ENCODE results near the gene KCNMA1. TPM values are rescaled to one million over a fixed set of nuclear protein-coding genes. Genes with fewer than 3 reads are reported as not detected.
A peak's percentile ranks its signal among the peaks of the same experiment; 100 is the strongest.

Gene KCNMA1
- total and polyA plus RNA-seq, 10 of the 15 experiments (the other 5 are each of a cell fraction or from before 2014, with no cell fraction given) = 8.5 to 77.0 (median 21.3) TPM

DNA sequence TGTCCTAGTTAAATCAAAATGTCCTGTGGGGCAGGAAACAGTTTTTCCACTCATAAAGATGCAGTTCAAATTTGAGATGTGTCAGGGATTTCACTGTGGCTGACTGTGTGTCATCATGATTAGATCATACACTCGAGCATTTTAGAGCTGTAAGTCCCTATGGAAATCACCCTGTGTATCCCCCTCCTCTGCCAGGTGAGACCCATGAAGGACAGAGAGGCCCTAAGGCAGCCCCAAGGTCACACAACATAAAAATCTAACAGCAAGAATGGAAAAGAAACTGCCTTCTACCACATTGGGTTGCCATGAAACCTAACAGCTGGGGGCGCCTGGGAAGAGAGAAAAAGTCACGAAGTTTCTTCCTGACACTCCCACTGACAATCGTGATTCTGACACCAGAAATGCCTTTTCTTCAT, 135.8 kb downstream of the KCNMA1 start (continued):
- TF ChIP-seq, protein P1, sequence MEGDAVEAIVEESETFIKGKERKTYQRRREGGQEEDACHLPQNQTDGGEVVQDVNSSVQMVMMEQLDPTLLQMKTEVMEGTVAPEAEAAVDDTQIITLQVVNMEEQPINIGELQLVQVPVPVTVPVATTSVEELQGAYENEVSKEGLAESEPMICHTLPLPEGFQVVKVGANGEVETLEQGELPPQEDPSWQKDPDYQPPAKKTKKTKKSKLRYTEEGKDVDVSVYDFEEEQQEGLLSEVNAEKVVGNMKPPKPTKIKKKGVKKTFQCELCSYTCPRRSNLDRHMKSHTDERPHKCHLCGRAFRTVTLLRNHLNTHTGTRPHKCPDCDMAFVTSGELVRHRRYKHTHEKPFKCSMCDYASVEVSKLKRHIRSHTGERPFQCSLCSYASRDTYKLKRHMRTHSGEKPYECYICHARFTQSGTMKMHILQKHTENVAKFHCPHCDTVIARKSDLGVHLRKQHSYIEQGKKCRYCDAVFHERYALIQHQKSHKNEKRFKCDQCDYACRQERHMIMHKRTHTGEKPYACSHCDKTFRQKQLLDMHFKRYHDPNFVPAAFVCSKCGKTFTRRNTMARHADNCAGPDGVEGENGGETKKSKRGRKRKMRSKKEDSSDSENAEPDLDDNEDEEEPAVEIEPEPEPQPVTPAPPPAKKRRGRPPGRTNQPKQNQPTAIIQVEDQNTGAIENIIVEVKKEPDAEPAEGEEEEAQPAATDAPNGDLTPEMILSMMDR (IDR thresholded peaks at IDR 0.05 in 2 of 3, conservative IDR thresholded peaks at IDR 0.05 in 1 of 3; ENCODE audit: control insufficient read depth in 2 of 3, extremely low read depth in 1 of 3, insufficient read depth in 1 of 3, low read depth in 3 of 3, low read length in 3 of 3) = no peak
- TF ChIP-seq MTA3 (IDR thresholded peaks at IDR 0.05; ENCODE audit: borderline replicate concordance, low read length) = no peak

DNA sequence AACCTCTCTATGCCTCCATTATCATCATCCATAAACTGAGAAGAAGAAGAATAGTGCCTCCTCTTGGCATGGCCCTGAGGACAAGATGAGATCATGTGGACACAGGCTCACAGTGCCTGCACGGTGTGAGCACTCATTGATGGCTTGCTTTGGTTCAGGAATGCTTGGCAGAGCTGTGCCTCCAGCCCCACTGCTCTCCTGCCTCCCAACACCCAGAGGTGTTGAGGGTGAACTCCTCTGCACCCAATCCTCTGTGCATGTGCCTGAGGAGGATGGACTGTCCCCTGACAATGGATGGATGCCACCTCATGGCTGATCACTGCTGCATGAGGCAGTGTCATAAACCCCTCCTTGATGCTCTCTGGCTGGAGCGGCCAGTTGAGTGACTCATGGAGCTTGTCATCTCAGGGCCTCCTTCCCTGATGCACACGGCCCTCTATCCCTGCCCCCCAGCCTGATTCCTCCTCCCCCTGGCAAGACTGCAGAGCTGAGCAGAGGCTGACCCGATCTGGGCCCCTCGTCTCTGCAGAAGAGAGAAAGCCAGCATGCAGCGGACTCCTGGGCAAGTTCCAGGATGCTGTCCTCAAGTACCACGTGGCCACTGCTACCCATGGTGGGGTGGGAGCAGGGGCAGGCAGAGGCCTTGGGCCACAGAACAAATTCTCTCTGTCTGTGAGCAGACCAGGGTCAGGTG, 136.3 kb downstream of the KCNMA1 start:
- Histone ChIP-seq H3K9ac (ENCODE audit: control insufficient read depth, insufficient read depth, low read length) (no peak overlapping the region), H4K20me1 (ENCODE audit: control insufficient read depth, insufficient read depth) (no peaks in the 10 kb centered on the region), H3K4me2 (ENCODE audit: control insufficient read depth, insufficient read depth) (no peak overlapping the region), H3K27me3 (replicated peaks in 1 of 2; ENCODE audit: control insufficient read depth in 2 of 2, insufficient read depth in 2 of 2, low read length in 1 of 2) (no peaks in the 10 kb centered on the region), H2AFZ (ENCODE audit: control insufficient read depth, low read depth, low read length) (no peak overlapping the region), H3K4me3 (no peak overlapping the region), H3K79me2 (ENCODE audit: control insufficient read depth, insufficient read depth, low read length) (no peaks in the 10 kb centered on the region), H3K27ac (ENCODE audit: control insufficient read depth, insufficient read depth) (no peak overlapping the region), H3K36me3 (ENCODE audit: control insufficient read depth in 2 of 2, insufficient read depth in 2 of 2, low read length in 1 of 2) (no peaks in the 10 kb centered on the region), H3K9me3 (replicated peaks; ENCODE audit: control insufficient read depth, insufficient read depth, low read length) (no peaks in the 10 kb centered on the region), H3K4me1 (ENCODE audit: control insufficient read depth, insufficient read depth, low read length) (peaks cover 11% of the 10 kb centered on the region)
- FAIRE-seq (no peak), ATAC-seq (peak; percentile 32), DNase-seq (ENCODE audit: low read depth, low spot score) (no peak)
- in situ Hi-C loops (cut with MboI) = no loop called here
- SMC1A ChIA-PET (ENCODE audit: uncharacterized antibody, unreplicated experiment) = interaction anchor here (0.6 to 8.3 kb wide), 10 partner anchors 10 to 138 kb away, joined by 3 to 74 read pairs (median 4); partner anchors contain the start of gene KCNMA1
- BruUV-seq (replicated peaks) = no TSS peak
- intact Hi-C loops (cut with micrococcal nuclease; ENCODE audit: unreplicated experiment) = no loop called here
- TF ChIP-seq CHD2 (IDR thresholded peaks at IDR 0.05; ENCODE audit: borderline replicate concordance, low read depth, low read length) (no peak), EED (IDR thresholded peaks at IDR 0.05; ENCODE audit: low read depth) (0 out of 2 replicates have a peak, but pooled peaks have one; percentile 7), LARP7 (IDR thresholded peaks at IDR 0.05) (0 out of 2 replicates have a peak, but pooled peaks have one; percentile 33)
- TF ChIP-seq, protein P2, sequence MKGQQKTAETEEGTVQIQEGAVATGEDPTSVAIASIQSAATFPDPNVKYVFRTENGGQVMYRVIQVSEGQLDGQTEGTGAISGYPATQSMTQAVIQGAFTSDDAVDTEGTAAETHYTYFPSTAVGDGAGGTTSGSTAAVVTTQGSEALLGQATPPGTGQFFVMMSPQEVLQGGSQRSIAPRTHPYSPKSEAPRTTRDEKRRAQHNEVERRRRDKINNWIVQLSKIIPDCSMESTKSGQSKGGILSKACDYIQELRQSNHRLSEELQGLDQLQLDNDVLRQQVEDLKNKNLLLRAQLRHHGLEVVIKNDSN (IDR thresholded peaks at IDR 0.05; ENCODE audit: borderline replicate concordance, extremely low read length, insufficient read depth, low read depth, low read length) = peak; percentile 18
- POLR2A ChIA-PET = interaction anchor here (0.5 to 2.0 kb wide), 6 partner anchors 8 to 235 kb away, joined by 3 to 8 read pairs (median 4); no protein-coding TSS in a partner anchor
- CTCF ChIA-PET = interaction anchor here (1.0 to 3.9 kb wide), 11 partner anchors 9 to 336 kb away, joined by 3 to 29 read pairs (median 6); no protein-coding TSS in a partner anchor
- 16% methylated on average over 7 of the region's 7 CpGs for WGBS (ENCODE audit: insufficient coverage, insufficient replicate concordance, low lambda C conversion rate, missing lambda C conversion rate)
- RAD21 ChIA-PET (ENCODE audit: unreplicated experiment) = interaction anchor here (0.6 to 4.7 kb wide), 12 partner anchors 9 to 142 kb away, joined by 3 to 33 read pairs (median 4); partner anchors contain the start of gene KCNMA1
